ENCODE measurements around the gene JAKMIP3. TPM values are rescaled to one million over a fixed set of nuclear protein-coding genes. Genes with fewer than 3 reads are reported as not detected.

JAKMIP3 gene
- total RNA-seq, 2 experiments from 2014 or later: 0.28 to 0.36 TPM

GRCh38 chr10:132064082-132064755, 1.5 kb upstream of the JAKMIP3 start:
- Histone ChIP-seq H3K36me3 (ENCODE audit: insufficient read depth, low read length) (no peaks in the 10 kb centered on the region), H3K4me3 (ENCODE audit: low read length) (no peak overlapping the region), H3K27me3 (ENCODE audit: control insufficient read depth in 1 of 2, insufficient read depth in 2 of 2, low read length in 2 of 2) (no peaks in the 10 kb centered on the region), H3K4me1 (ENCODE audit: insufficient read depth, low read length) (peaks cover 7% of the 10 kb centered on the region), H3K9me3 (ENCODE audit: control insufficient read depth in 1 of 2, insufficient read depth in 1 of 2, low read length in 2 of 2) (no peaks in the 10 kb centered on the region), H3K27ac (ENCODE audit: low read depth in 1 of 2, low read length in 2 of 2) (no peak overlapping the region)
- DNase-seq (no peak), ATAC-seq (ENCODE audit: poor library complexity) (no peak)
- ChIA-PET POLR2A (no interaction called here), CTCF (no interaction called here)
- H3K27ac Mint-ChIP-seq: no peak overlapping the region
- no peaks in the 10 kb centered on the region for H3K9me3 Mint-ChIP-seq
- H3K27me3 Mint-ChIP-seq: peaks cover 14% of the 10 kb centered on the region
- no peaks in the 10 kb centered on the region for H3K36me3 Mint-ChIP-seq (ENCODE audit: low read depth)
- no peak for TF ChIP-seq CTCF (IDR thresholded peaks at IDR 0.05)
- intact Hi-C loops (cut with DNase I, micrococcal nuclease): no loop called here
- H3K4me1 Mint-ChIP-seq (ENCODE audit: low read depth): peaks cover 12% of the 10 kb centered on the region
- no peak overlapping the region for H3K4me3 Mint-ChIP-seq

- no peaks in the 10 kb centered on the region for H3K9me3 Mint-ChIP-seq
- H3K4me3 ChIP-seq (ENCODE audit: low read length): no peak overlapping the region
- no peaks in the 10 kb centered on the region for H3K36me3 ChIP-seq (ENCODE audit: insufficient read depth, low read length)
- H3K27ac ChIP-seq (ENCODE audit: low read depth in 1 of 2, low read length in 2 of 2): no peak overlapping the region
- no peak overlapping the region for H3K4me3 Mint-ChIP-seq
- CTCF ChIA-PET: no interaction called here
- no peak overlapping the region for H3K27ac Mint-ChIP-seq
- ATAC-seq (ENCODE audit: poor library complexity) (no peak), DNase-seq (no peak)
- TF ChIP-seq CTCF (IDR thresholded peaks at IDR 0.05): no peak
- H3K27me3 ChIP-seq (ENCODE audit: control insufficient read depth in 1 of 2, insufficient read depth in 2 of 2, low read length in 2 of 2): no peaks in the 10 kb centered on the region
- intact Hi-C loops (cut with DNase I, micrococcal nuclease): no loop called here
- peaks cover 12% of the 10 kb centered on the region for H3K4me1 Mint-ChIP-seq (ENCODE audit: low read depth)
- POLR2A ChIA-PET: no interaction called here
- H3K4me1 ChIP-seq (ENCODE audit: insufficient read depth, low read length): peaks cover 7% of the 10 kb centered on the region
- no peaks in the 10 kb centered on the region for H3K36me3 Mint-ChIP-seq (ENCODE audit: low read depth)
- H3K27me3 Mint-ChIP-seq: peaks cover 14% of the 10 kb centered on the region
- H3K9me3 ChIP-seq (ENCODE audit: control insufficient read depth in 1 of 2, insufficient read depth in 1 of 2, low read length in 2 of 2): no peaks in the 10 kb centered on the region
Observed at GRCh38 chr10:132064771-132065437, 842 bp upstream of the JAKMIP3 start.

DNA sequence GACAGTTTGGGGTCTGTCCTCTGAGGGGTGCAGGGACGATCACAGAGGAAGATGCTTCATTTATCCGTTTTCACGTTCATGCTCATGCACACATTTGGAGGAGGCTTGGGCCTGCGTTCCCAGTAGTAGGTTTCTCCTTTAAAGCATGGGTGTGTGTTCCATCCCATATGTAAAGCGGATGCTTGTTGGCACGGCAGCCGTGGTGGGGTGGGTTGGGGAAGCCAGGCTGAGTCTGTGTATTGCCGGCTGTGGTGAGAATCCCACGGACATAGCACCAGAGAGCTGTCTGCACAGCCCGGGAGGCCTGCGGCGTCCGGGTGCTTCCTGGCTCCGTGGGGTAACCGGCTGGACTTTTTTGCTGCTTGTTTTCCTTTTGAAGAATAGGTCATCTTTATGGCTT, 440 bp downstream of the JAKMIP3 start:
- Histone ChIP-seq H3K9me3 (ENCODE audit: control insufficient read depth in 1 of 2, insufficient read depth in 1 of 2, low read length in 2 of 2) (no peaks in the 10 kb centered on the region), H3K4me3 (ENCODE audit: low read length) (peak overlapping the region; percentile 29), H3K36me3 (ENCODE audit: insufficient read depth, low read length) (no peaks in the 10 kb centered on the region), H3K27me3 (ENCODE audit: control insufficient read depth in 1 of 2, insufficient read depth in 2 of 2, low read length in 2 of 2) (no peaks in the 10 kb centered on the region), H3K27ac (ENCODE audit: low read depth in 1 of 2, low read length in 2 of 2) (no peak overlapping the region), H3K4me1 (ENCODE audit: insufficient read depth, low read length) (peaks cover 7% of the 10 kb centered on the region)
- ChIA-PET POLR2A (no interaction called here), CTCF (no interaction called here)
- Mint-ChIP-seq H3K4me1 (ENCODE audit: low read depth) (peaks cover 12% of the 10 kb centered on the region), H3K27me3 (peaks cover 14% of the 10 kb centered on the region), H3K4me3 (no peak overlapping the region), H3K36me3 (ENCODE audit: low read depth) (no peaks in the 10 kb centered on the region), H3K27ac (no peak overlapping the region), H3K9me3 (no peaks in the 10 kb centered on the region)
- intact Hi-C loops (cut with DNase I, micrococcal nuclease): no loop called here
- DNase-seq: no peak
- no peak for TF ChIP-seq CTCF (IDR thresholded peaks at IDR 0.05)
- no peak for ATAC-seq (ENCODE audit: poor library complexity)
